Measurements from ENCODE around the gene SAP30BP.

- no peak for TF ChIP-seq CTCF (IDR thresholded peaks at IDR 0.05)
- no peak for TF ChIP-seq POLR2A (IDR thresholded peaks at IDR 0.05)
Measured at GRCh38 chr17:75756451-75757085, 89.4 kb downstream of the SAP30BP start.

Measured in suprapubic skin (tissue), 3 donors.